H1 (cell line): Measurements from ENCODE around the gene MUC5B. TPM values are rescaled to one million over a fixed set of nuclear protein-coding genes. Genes with fewer than 3 reads are reported as not detected.
A peak's percentile ranks its signal among the peaks of the same experiment; 100 is the strongest.

Source experiments
- CTCF ChIA-PET: fragments of 300-600 bp; sonication (Branson Sonifier 250); formaldehyde crosslinking; loops from one replicate; lab custom pipeline; 2021; ENCODE audit not compliant: partially characterized antibody; lab: Charles Lee
- POLR2A ChIA-PET: fragments of 300-600 bp; sonication (Branson Sonifier 250); formaldehyde crosslinking; loops from one replicate; lab custom pipeline; 2021; ENCODE audit warnings: inconsistent platforms; ENCODE audit not compliant: partially characterized antibody; lab: Charles Lee
- DNase-seq, 2 experiments: peaks; one replicate each; pipeline versions ENCODE4 v3.0.0 to v3.0.0-alpha.2; 2010 to 2022; ENCODE audit warnings: low spot score in 2 of 2, low read depth in 1 of 2, mixed read lengths in 1 of 2
- FAIRE-seq: peaks from 2 replicates; lab custom pipeline; 2011; peaks lifted over from hg19 to GRCh38; lab: Jason Lieb, UNC
- H2AFZ ChIP-seq: 2 replicates; pipeline ENCODE4 v1.8.1; 2012; ENCODE audit warnings: low read length, inconsistent platforms
- H2AK5ac ChIP-seq: 2 replicates; pipeline ENCODE4 v1.6.1; 2013; ENCODE audit warnings: low read depth, low read length
- H2BK120ac ChIP-seq: replicated peaks from 2 replicates; pipeline ENCODE3; 2013; ENCODE audit warnings: low read depth, low read length, inconsistent platforms
- H2BK12ac ChIP-seq: 2 replicates; pipeline ENCODE4 v1.6.1; 2013; ENCODE audit warnings: low read depth, low read length
- H2BK15ac ChIP-seq: 2 replicates; pipeline ENCODE4 v1.6.1; 2013; ENCODE audit warnings: low read length
- H2BK20ac ChIP-seq: 2 replicates; pipeline ENCODE4 v1.6.1; 2013; ENCODE audit warnings: low read length
- H2BK5ac ChIP-seq: 2 replicates; pipeline ENCODE4 v1.6.1; 2013; ENCODE audit warnings: low read depth, low read length
- H3K14ac ChIP-seq: 2 replicates; pipeline ENCODE4 v1.6.1; 2013; ENCODE audit warnings: inconsistent platforms; ENCODE audit not compliant: insufficient read length
- H3K18ac ChIP-seq: 2 replicates; pipeline ENCODE4 v1.6.1; 2013; ENCODE audit warnings: low read length; ENCODE audit errors: extremely low read depth
- H3K23ac ChIP-seq: 2 replicates; pipeline ENCODE4 v1.6.1; 2013; ENCODE audit warnings: inconsistent platforms; ENCODE audit not compliant: insufficient read length
- H3K23me2 ChIP-seq: 2 replicates; pipeline ENCODE4 v1.6.1; 2013; ENCODE audit warnings: low read depth, low read length
- H3K27ac ChIP-seq: 2 replicates; pipeline ENCODE4 v1.6.1; 2011; ENCODE audit warnings: low read depth, low read length, inconsistent platforms
- H3K27me3 ChIP-seq, 4 experiments: replicated peaks in 1 of 4; 1 replicate in 1 of 4; 2 replicates in 3 of 4; pipeline versions ENCODE4 v1.6.1 to v1.8.1; 2011 to 2013; ENCODE audit warnings: low read length in 3 of 4, mild to moderate bottlenecking in 3 of 4, inconsistent platforms in 2 of 4, mixed read lengths in 2 of 4, moderate library complexity in 1 of 4; ENCODE audit not compliant: control insufficient read depth in 3 of 4, insufficient read depth in 3 of 4; ENCODE audit errors: extremely low read depth in 1 of 4
- H3K36me3 ChIP-seq, 4 experiments: 2 replicates each; pipeline versions ENCODE4 v1.6.1 to v1.8.1; 2011 to 2013; ENCODE audit warnings: mild to moderate bottlenecking in 4 of 4, low read length in 3 of 4, moderate library complexity in 2 of 4, control low read depth in 1 of 4, inconsistent platforms in 1 of 4; ENCODE audit not compliant: insufficient read depth in 4 of 4, control insufficient read depth in 2 of 4
- H3K4ac ChIP-seq: replicated peaks from 2 replicates; pipeline ENCODE3; 2013; ENCODE audit warnings: low read length, low read depth, mixed read lengths, inconsistent platforms; ENCODE audit not compliant: insufficient read length
- H3K4me1 ChIP-seq, 4 experiments: replicated peaks in 1 of 4; 1 replicate in 1 of 4; 2 replicates in 3 of 4; pipeline versions ENCODE4 v1.6.1 to v1.8.1; 2011 to 2013; ENCODE audit warnings: low read length in 3 of 4, inconsistent platforms in 2 of 4, mixed read lengths in 1 of 4; ENCODE audit not compliant: insufficient read depth in 4 of 4, control insufficient read depth in 3 of 4
- H3K4me2 ChIP-seq, 2 experiments: 2 replicates each; pipeline versions ENCODE4 v1.6.1 to v1.8.1; 2011 to 2013; ENCODE audit warnings: low read depth in 2 of 2, low read length in 2 of 2, control low read depth in 1 of 2, inconsistent platforms in 1 of 2, mild to moderate bottlenecking in 1 of 2; ENCODE audit not compliant: insufficient read depth in 1 of 2
- H3K4me3 ChIP-seq, 4 experiments: fragments of 200-600, 300-600 bp in 1 of 4; sonication (generic), shearing (Covaris generic), sonication (Bioruptor Twin) in 1 of 4; 2 replicates each; pipeline versions ENCODE4 v1.5.1 to v1.8.1; 2011 to 2016; ENCODE audit warnings: low read length in 4 of 4, low read depth in 3 of 4, control low read depth in 2 of 4, inconsistent platforms in 2 of 4, mild to moderate bottlenecking in 2 of 4, mixed read lengths in 1 of 4, moderate library complexity in 1 of 4; ENCODE audit not compliant: insufficient read depth in 2 of 4; ENCODE audit errors: extremely low read depth in 1 of 4
- H3K56ac ChIP-seq: replicated peaks from 2 replicates; pipeline ENCODE3; 2013; ENCODE audit warnings: low read depth, mild to moderate bottlenecking, mixed read lengths, low read length, inconsistent platforms; ENCODE audit not compliant: insufficient read length
- H3K79me1 ChIP-seq: 2 replicates; pipeline ENCODE4 v1.6.1; 2013; ENCODE audit warnings: low read depth, low read length, control low read depth
- H3K79me2 ChIP-seq, 2 experiments: 2 replicates each; pipeline versions ENCODE4 v1.6.1 to v1.8.1; 2012 to 2013; ENCODE audit warnings: low read length in 2 of 2, mild to moderate bottlenecking in 2 of 2, inconsistent platforms in 1 of 2; ENCODE audit not compliant: insufficient read depth in 2 of 2, control insufficient read depth in 1 of 2
- H3K9ac ChIP-seq, 4 experiments: replicated peaks in 1 of 4; 1 replicate in 1 of 4; 2 replicates in 3 of 4; pipeline versions ENCODE4 v1.6.1 to v1.8.1; 2011 to 2013; ENCODE audit warnings: low read depth in 3 of 4, low read length in 3 of 4, control low read depth in 2 of 4, mild to moderate bottlenecking in 2 of 4, moderate library complexity in 2 of 4, inconsistent platforms in 1 of 4; ENCODE audit errors: extremely low read depth in 1 of 4
- H3K9me3 ChIP-seq, 2 experiments: 2 replicates each; pipeline versions ENCODE4 v1.6.1 to v1.8.1; 2012 to 2013; ENCODE audit warnings: mild to moderate bottlenecking in 2 of 2, moderate library complexity in 2 of 2, control low read depth in 1 of 2, inconsistent platforms in 1 of 2, low read depth in 1 of 2, low read length in 1 of 2, mixed read lengths in 1 of 2; ENCODE audit not compliant: insufficient read depth in 2 of 2
- H4K20me1 ChIP-seq, 2 experiments: replicated peaks in 1 of 2; 2 replicates each; pipeline versions ENCODE3 to v1.8.1; 2011 to 2013; ENCODE audit warnings: inconsistent platforms in 2 of 2, low read length in 2 of 2, mild to moderate bottlenecking in 1 of 2; ENCODE audit not compliant: insufficient read depth in 2 of 2, control insufficient read depth in 1 of 2
- H4K5ac ChIP-seq: 2 replicates; pipeline ENCODE4 v1.6.1; 2013; ENCODE audit warnings: low read length, low read depth, mixed read lengths, inconsistent platforms; ENCODE audit not compliant: insufficient read length
- H4K8ac ChIP-seq: 2 replicates; pipeline ENCODE4 v1.8.0; 2013; ENCODE audit warnings: mild to moderate bottlenecking, moderate library complexity, low read length, inconsistent platforms; ENCODE audit not compliant: insufficient read depth; ENCODE audit errors: extremely low read depth
- H4K91ac ChIP-seq: replicated peaks from 2 replicates; pipeline ENCODE3; 2013; ENCODE audit warnings: low read length, mixed read lengths, inconsistent platforms; ENCODE audit not compliant: insufficient read length
- BACH1 ChIP-seq: IDR thresholded peaks from 2 replicates; pipeline ENCODE4 v1.6.1; 2012; ENCODE audit warnings: low read length, improper control_type of control experiment
- CBX8 ChIP-seq: fragments of 300-800, 300-1000 bp; sonication (generic); IDR thresholded peaks from 2 replicates; pipeline ENCODE4 v1.7.1; 2016; ENCODE audit warnings: low read depth, low read length, borderline replicate concordance
- WGBS, 2 experiments: shearing (Covaris generic) in 1 of 2; methylation state at CpG; one replicate each; pipeline versions ENCODE4 v1.1.6 to v1.1.7; 2013 to 2015; ENCODE audit warnings: low lambda C conversion rate in 2 of 2, mixed read lengths in 2 of 2, inconsistent platforms in 1 of 2, low coverage in 1 of 2, missing lambda C conversion rate in 1 of 2; ENCODE audit not compliant: insufficient replicate concordance in 2 of 2, insufficient coverage in 1 of 2, insufficient read length in 1 of 2; ENCODE audit errors: extremely low coverage in 1 of 2, missing lambda C conversion rate in 1 of 2; 5-methylcytosine and 5-hydroxymethylcytosine counted together
- polyA plus RNA-seq, 7 experiments: library from polyadenylated mRNA; depleted of rRNA in 3 of 7; stranded (reverse) in 5 of 7; unstranded in 2 of 7; fragments of >200 nt in 5 of 7; fragments of 200-250 nt in 2 of 7; gene quantifications; 1 replicate in 5 of 7; 2 replicates in 1 of 7; 4 replicates in 1 of 7; pipeline versions ENCODE4 v1.2.1 to v1.2.3, GENCODE V29; 2011 to 2013; ENCODE audit warnings: missing spikeins in 2 of 7, mixed read lengths in 2 of 7
- total RNA-seq: library from RNA; stranded (reverse); fragmentation: NEBNext Ultra II Directional; extraction: Animal tissue kit (Norgen Biotek cat#: 25700); gene quantifications from 2 replicates; pipeline ENCODE4 v1.2.1, GENCODE V29; 2021

The MUC5B gene
- total and polyA plus RNA-seq, 2 of the 8 experiments (the other 6 are each of a cell fraction or from before 2014, with no cell fraction given), result 0.02 to 0.03 TPM

- no peak overlapping the region for H4K91ac ChIP-seq
- no peaks in the 10 kb centered on the region for H3K79me2 ChIP-seq
- H2BK15ac ChIP-seq, result no peak overlapping the region
- no peaks in the 10 kb centered on the region for H3K79me1 ChIP-seq
- H2BK5ac ChIP-seq, result no peak overlapping the region
- H3K23me2 ChIP-seq, result no peaks in the 10 kb centered on the region
- no peaks in the 10 kb centered on the region for H4K20me1 ChIP-seq
- H2AK5ac ChIP-seq, result no peak overlapping the region
- H2AFZ ChIP-seq, result no peak overlapping the region
- TF ChIP-seq BACH1 (no peak), CBX8 (no peak)
- no peak overlapping the region for H3K27ac ChIP-seq
- H3K9ac ChIP-seq, result no peak overlapping the region
- POLR2A ChIA-PET, result no interaction called here
- DNase-seq (peak in 1 of 2 experiments; percentile 1), FAIRE-seq (no peak)
- H3K27me3 ChIP-seq, result no peaks in the 10 kb centered on the region
- H3K4me3 ChIP-seq, result no peak overlapping the region
- no peak overlapping the region for H2BK12ac ChIP-seq
- CTCF ChIA-PET, result no interaction called here
- peaks cover 20 to 36% of the 10 kb centered on the region in 2 experiments for H3K9me3 ChIP-seq
- no peak overlapping the region for H4K8ac ChIP-seq
- H3K4me1 ChIP-seq, result no peaks in the 10 kb centered on the region
- H3K56ac ChIP-seq, result no peak overlapping the region
- WGBS, 2 experiments, result 90% methylated on average over 17 of the region's 17 CpGs; no CpG with 5 or more reads in 1 of the 2 experiments
- H3K4me2 ChIP-seq, result no peak overlapping the region
- no peak overlapping the region for H2BK20ac ChIP-seq
- no peak overlapping the region for H2BK120ac ChIP-seq
- no peak overlapping the region for H3K23ac ChIP-seq
- H3K14ac ChIP-seq, result no peak overlapping the region
- H3K4ac ChIP-seq, result no peak overlapping the region
- no peak overlapping the region for H4K5ac ChIP-seq
- no peaks in the 10 kb centered on the region for H3K36me3 ChIP-seq
- H3K18ac ChIP-seq, result no peak overlapping the region
Observed at GRCh38 chr11:1209371-1210057, 13.4 kb upstream of the MUC5B start.
